ENCODE data around the gene TTC13. TPM values are rescaled to one million over a fixed set of nuclear protein-coding genes. Genes with fewer than 3 reads are reported as not detected.

Gene TTC13
- total and polyA plus RNA-seq, 2 of the 13 experiments (the other 11 are each of a cell fraction or from before 2014, with no cell fraction given), result 5.8 to 15.9 TPM

DNA sequence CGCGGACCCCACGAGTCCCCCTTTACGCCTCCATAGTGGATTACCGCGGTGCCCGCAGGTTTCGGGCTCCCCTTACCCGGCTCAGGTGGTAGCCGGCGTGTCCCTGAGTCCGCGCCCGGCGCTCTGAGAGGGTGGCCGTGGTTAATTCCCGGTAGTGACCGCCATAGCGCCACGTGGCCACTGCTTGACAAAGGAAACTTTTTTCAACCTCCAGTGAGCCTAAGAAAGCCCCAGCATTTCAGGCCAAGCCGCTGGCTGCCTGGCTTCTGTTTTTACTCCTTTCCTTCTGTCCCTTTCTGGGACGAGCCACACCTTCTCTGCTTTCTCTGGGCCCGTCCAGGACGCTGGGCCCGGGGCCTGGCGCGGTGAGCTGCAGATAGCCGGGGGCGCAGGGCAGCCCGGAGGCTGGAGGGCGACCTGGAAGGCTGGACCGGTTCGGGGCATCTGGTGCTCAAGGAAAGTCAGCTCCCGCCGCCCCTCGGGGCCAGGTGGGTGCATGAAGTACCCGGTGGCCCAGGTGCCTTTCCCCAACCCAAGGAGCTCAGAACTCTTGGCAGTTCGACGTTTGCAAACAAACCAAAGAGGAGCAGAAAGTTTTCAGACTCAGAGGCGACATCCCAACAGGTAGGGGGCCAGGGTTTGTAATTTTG lies 109.8 kb downstream of the TTC13 start (continued):
- TF ChIP-seq, protein P1, sequence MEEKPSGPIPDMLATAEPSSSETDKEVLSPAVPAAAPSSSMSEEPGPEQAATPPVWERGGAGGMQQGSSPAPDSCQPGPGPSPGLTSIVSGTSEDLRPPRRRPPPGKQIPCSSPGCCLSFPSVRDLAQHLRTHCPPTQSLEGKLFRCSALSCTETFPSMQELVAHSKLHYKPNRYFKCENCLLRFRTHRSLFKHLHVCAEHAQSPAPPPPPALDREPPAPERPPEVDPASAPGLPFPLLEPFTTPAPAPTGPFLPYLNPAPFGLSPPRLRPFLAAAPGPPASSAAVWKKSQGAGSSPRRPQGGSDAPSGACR (CRISPR knock-in tag; IDR thresholded peaks at IDR 0.05), result 0 out of 2 replicates have a peak, but pooled peaks have one; percentile 35
- no peak for TF ChIP-seq GTF3A (CRISPR knock-in tag; conservative IDR thresholded peaks at IDR 0.05)
- no peak for TF ChIP-seq KDM5A (IDR thresholded peaks at IDR 0.05; ENCODE audit: borderline replicate concordance, low read length)
- TF ChIP-seq, protein P2, sequence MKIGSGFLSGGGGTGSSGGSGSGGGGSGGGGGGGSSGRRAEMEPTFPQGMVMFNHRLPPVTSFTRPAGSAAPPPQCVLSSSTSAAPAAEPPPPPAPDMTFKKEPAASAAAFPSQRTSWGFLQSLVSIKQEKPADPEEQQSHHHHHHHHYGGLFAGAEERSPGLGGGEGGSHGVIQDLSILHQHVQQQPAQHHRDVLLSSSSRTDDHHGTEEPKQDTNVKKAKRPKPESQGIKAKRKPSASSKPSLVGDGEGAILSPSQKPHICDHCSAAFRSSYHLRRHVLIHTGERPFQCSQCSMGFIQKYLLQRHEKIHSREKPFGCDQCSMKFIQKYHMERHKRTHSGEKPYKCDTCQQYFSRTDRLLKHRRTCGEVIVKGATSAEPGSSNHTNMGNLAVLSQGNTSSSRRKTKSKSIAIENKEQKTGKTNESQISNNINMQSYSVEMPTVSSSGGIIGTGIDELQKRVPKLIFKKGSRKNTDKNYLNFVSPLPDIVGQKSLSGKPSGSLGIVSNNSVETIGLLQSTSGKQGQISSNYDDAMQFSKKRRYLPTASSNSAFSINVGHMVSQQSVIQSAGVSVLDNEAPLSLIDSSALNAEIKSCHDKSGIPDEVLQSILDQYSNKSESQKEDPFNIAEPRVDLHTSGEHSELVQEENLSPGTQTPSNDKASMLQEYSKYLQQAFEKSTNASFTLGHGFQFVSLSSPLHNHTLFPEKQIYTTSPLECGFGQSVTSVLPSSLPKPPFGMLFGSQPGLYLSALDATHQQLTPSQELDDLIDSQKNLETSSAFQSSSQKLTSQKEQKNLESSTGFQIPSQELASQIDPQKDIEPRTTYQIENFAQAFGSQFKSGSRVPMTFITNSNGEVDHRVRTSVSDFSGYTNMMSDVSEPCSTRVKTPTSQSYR (CRISPR knock-in tag; IDR thresholded peaks at IDR 0.05; ENCODE audit: borderline replicate concordance), result no peak
- no peak for TF ChIP-seq POGZ (CRISPR knock-in tag; IDR thresholded peaks at IDR 0.05)
- no peak for TF ChIP-seq WIZ (CRISPR knock-in tag; IDR thresholded peaks at IDR 0.05)
- TF ChIP-seq ZNF549 (CRISPR knock-in tag; IDR thresholded peaks at IDR 0.05), result no peak
- TF ChIP-seq, protein P3, sequence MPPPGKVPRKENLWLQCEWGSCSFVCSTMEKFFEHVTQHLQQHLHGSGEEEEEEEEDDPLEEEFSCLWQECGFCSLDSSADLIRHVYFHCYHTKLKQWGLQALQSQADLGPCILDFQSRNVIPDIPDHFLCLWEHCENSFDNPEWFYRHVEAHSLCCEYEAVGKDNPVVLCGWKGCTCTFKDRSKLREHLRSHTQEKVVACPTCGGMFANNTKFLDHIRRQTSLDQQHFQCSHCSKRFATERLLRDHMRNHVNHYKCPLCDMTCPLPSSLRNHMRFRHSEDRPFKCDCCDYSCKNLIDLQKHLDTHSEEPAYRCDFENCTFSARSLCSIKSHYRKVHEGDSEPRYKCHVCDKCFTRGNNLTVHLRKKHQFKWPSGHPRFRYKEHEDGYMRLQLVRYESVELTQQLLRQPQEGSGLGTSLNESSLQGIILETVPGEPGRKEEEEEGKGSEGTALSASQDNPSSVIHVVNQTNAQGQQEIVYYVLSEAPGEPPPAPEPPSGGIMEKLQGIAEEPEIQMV (CRISPR knock-in tag; IDR thresholded peaks at IDR 0.05; ENCODE audit: low read depth), result no peak
- TF ChIP-seq, protein P4, sequence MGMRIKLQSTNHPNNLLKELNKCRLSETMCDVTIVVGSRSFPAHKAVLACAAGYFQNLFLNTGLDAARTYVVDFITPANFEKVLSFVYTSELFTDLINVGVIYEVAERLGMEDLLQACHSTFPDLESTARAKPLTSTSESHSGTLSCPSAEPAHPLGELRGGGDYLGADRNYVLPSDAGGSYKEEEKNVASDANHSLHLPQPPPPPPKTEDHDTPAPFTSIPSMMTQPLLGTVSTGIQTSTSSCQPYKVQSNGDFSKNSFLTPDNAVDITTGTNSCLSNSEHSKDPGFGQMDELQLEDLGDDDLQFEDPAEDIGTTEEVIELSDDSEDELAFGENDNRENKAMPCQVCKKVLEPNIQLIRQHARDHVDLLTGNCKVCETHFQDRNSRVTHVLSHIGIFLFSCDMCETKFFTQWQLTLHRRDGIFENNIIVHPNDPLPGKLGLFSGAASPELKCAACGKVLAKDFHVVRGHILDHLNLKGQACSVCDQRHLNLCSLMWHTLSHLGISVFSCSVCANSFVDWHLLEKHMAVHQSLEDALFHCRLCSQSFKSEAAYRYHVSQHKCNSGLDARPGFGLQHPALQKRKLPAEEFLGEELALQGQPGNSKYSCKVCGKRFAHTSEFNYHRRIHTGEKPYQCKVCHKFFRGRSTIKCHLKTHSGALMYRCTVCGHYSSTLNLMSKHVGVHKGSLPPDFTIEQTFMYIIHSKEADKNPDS (CRISPR knock-in tag; IDR thresholded peaks at IDR 0.05), result no peak
- TF ChIP-seq ATF1 (CRISPR knock-in tag; IDR thresholded peaks at IDR 0.05), result no peak
- no peak for TF ChIP-seq MLLT10 (CRISPR knock-in tag; IDR thresholded peaks at IDR 0.05)
- peak; percentile 80 for TF ChIP-seq AGO2 (optimal IDR thresholded peaks at IDR 0.05; ENCODE audit: low read depth, low read length)
- TF ChIP-seq NFIC (IDR thresholded peaks at IDR 0.05; ENCODE audit: low read length), result no peak
- TF ChIP-seq HOXA9 (CRISPR knock-in tag; IDR thresholded peaks at IDR 0.05; ENCODE audit: borderline replicate concordance), result no peak
- TF ChIP-seq, protein P5, sequence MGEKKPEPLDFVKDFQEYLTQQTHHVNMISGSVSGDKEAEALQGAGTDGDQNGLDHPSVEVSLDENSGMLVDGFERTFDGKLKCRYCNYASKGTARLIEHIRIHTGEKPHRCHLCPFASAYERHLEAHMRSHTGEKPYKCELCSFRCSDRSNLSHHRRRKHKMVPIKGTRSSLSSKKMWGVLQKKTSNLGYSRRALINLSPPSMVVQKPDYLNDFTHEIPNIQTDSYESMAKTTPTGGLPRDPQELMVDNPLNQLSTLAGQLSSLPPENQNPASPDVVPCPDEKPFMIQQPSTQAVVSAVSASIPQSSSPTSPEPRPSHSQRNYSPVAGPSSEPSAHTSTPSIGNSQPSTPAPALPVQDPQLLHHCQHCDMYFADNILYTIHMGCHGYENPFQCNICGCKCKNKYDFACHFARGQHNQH (CRISPR knock-in tag; IDR thresholded peaks at IDR 0.05), result no peak
- no peak for TF ChIP-seq HMGA1 (CRISPR knock-in tag; conservative IDR thresholded peaks at IDR 0.05)
- TF ChIP-seq ZNF232 (CRISPR knock-in tag; IDR thresholded peaks at IDR 0.05; ENCODE audit: borderline replicate concordance), result peak; percentile 68; the same call in 1 of the 2 replicates
- no peak for TF ChIP-seq HNRNPL (IDR thresholded peaks at IDR 0.05; ENCODE audit: low read depth, low read length)
- TF ChIP-seq ZNF629 (CRISPR knock-in tag; conservative IDR thresholded peaks at IDR 0.05), result no peak
- no peak for TF ChIP-seq HNRNPK (IDR thresholded peaks at IDR 0.05; ENCODE audit: low read depth, low read length, poor library complexity, severe bottlenecking)
- no peak for TF ChIP-seq ZNF674 (CRISPR knock-in tag; IDR thresholded peaks at IDR 0.05; ENCODE audit: low read depth)
- TF ChIP-seq ZNF773 (CRISPR knock-in tag; IDR thresholded peaks at IDR 0.05; ENCODE audit: borderline replicate concordance), result no peak
- TF ChIP-seq ZNF205 (CRISPR knock-in tag; IDR thresholded peaks at IDR 0.05), result no peak; the same call in 1 of the 2 replicates
